Measurements from ENCODE around the gene DPP6. TPM values are rescaled to one million over a fixed set of nuclear protein-coding genes. Genes with fewer than 3 reads are reported as not detected.

Gene DPP6
- total RNA-seq, 1 donor from 2014 or later: not detected

DNA sequence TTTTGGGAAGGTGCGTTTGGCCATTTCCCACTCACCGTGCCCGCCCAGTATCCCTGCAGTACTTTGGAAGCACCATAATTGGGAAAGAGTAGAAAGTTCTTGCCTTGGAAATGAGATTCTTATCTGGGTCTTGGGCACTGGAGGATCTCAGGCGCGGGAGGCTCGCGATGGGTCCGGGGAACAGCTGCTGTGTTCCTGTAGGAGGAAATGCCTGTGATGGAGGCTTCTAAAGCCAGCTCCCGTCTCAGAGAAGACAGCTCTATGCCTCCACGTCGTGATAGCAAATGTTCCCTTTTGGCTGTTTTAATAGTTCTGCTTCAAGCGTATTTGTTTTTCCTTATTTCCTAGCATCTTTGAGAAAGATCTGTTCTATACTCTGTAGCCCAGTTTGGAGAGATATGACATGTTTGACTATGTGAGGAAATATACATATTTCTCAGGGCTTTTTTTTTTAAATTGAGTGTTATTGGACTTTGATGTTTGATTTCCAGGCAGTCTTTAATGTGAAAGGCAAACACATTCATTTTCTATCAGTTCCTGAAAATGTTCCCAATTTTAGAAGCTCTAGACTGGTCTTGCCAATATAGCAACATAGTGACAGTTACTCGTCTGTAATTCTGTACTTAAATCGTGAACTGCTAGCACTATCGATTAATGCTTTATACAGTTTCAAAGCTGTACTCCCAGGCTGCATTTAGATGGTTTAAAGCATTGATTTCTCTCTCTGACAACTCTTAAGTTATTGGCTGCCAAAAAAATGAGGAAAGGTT is 280.8 kb downstream of the DPP6 start:
- DNase-seq (ENCODE audit: low read depth): no peak

DNA sequence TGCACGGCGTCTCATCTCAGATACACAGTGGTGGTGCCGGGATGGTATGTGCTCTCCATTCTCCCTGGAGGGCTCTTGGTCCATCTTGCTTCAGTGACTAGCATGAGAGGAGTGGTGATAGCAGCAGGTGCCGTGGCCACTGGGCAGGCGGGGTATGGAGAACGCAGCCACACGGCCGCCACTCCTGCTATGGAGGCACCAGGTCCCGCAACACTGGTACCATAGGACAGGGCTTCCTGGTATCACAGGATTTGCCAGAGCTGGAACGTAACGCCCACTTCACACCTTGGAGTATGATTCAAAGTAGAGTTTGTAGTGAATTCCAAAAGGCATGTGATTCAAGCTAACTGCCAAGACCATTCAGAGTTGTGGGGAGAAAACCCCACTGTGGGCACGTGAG is 284.1 kb downstream of the DPP6 start:
- no peak for DNase-seq (ENCODE audit: low read depth)

DNA sequence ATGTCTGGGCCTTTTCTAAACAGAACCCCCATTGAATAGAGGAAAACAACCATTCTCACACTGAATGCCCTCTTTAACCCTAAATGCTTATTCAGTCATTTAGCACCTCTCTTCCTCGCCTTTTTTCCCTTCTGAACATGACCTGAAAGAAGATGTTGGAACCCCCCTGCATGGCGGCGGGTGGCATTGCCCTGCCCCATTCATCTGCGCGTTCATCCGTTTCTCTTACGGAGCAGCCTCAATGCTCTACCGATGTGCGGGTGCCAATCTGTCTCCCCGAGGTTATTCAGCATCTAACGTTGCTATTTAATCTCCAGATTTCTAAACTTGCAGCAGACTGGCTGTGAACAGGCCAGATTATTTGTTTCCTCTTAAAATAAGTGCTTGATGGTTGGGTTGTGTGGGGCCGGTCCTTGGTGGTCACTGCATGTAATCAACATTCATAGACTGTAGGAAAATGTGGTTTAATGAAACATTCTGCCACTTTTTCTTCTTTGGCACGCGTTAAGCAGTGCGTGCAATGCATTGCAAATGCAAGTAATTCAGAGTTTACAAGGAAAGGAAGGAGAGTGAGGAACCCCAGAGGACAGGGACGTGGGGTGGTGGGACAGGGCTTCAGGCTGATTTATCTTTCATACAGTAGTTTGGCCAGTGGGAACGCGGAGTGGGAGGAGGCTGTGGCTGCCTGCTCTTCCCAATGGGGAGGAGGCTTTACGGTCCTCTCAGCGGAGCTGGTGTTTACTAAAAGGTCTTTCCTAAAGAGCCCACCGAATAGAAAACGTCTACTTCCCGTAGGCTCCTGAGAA is 286.7 kb downstream of the DPP6 start:
- no peak for DNase-seq (ENCODE audit: low read depth)

DNA sequence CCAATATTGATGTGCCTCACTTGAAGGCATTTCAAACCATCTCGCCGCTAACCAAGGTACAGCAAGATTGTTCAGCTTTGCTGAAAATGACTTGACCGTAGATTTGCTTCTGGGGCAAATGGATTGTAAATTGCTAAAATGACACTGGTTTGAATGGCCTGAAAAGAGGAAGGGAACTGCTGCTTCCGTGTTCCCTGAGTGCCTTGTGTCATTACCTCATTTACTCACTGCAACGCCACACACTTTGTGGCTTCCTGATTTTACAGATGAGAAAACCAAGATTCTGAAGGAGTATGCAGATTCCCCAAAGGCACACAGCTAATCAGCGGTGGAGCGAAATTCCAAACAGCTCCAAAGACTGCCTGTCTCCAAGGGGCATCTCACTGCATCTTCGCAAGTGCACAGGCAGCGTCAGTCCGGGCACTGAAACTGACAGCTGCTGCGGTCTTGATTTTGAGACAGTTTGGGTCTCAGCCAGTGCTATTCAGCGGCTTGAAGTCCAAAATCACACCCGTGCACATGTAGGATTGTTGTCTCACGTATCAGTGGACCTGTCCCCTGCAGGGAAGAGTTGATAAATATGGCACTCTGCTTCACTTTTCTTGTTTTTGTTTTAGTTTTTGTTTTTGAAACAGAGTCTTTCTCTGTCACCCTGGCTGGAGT is 290.9 kb downstream of the DPP6 start:
- no peak for DNase-seq (ENCODE audit: low read depth)

DNA sequence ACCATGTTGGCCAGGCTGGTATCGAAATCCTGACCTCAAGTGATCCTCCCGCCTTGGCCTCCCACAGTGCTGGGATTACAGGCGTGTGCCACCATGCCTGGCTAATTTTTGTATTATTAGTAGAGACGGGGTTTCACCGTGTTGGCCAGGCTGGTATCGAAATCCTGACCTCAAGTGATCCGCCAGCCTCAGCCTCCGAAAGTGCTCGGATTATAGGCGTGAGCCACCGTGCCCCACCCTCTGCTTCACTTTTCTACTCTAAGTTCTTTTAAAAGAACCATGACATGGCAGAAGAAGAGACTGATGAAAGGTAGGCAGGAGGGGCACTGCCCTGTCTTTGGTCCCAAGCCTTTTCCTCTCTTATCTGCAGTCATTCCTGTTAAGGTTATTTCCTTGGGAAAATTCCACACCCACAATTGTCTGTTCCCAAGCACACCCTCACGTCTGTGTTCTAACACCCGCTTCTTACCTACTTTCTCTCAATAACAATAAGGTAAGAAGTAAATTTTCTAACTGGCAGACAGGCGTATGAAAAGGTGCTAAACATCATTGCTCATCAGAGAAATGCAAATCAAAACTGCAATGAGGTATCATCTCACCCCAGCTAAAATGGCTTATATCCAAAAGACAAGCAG is 291.7 kb downstream of the DPP6 start:
- DNase-seq (ENCODE audit: low read depth): no peak

DNA sequence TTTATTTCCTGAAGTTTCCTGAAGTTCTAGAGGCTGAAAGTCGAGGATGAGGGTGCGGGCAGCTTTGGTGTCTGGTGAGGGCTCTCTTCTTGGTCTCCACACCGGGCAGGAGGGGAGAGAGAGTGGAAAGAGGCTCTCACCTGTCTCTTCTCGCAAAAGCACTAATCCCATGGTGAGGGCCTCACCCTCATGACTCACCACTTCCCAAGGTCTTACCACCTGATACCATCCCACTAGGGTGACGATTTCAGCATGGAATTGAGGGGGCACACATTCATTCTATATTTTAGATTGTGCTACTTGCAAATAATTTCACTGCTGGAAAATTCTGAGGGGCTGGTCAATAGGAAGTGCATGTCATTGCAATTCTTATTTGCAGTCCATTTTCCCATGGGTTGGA is 292.9 kb downstream of the DPP6 start:
- no peak for DNase-seq (ENCODE audit: low read depth)

DNA sequence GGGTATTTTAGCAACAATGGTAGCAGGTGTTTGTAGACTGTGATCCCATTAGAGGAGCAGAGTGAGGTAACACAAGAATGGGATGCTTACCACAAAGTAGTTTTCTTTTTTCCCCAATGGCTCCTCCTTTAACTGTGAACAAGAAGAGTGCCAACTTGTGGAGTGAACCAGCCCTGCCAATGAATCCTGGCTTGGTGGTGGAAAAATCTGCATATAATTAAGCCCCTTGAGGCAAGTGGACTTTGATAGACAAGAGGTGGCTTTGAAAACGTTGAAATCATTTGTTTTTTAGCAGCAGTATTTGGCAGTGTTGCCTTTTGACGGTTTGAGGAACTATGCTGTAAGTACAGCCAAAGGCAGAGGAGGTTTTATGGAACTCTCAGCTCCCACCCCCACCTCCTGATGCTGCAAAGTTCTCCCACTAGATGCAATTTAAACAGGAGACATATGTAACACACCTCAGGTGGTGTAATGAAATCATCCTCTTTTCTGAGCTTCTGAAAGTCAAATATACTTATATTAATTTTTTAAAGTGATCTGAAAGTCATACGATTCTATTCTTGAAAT is 295.6 kb downstream of the DPP6 start:
- no peak for DNase-seq (ENCODE audit: low read depth)

DNA sequence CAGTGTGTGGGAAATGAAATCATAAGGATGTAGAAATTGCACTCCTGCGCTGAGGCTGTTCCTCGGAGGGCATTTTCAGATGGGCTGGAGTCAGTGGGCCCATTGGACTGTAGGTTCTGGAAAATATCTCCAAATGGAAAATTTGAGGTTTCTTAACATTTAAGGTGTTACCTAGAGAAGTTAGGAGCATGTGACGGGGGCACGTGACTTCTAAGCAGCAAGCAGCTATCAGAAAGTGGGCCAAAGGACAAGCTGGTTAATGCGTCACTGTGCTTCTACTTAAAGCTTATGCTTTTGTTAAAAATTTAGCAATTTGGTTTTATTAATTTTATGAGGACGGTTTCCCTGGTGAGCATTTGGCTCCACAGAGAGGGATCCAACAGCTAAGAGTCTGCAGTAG is 298.7 kb downstream of the DPP6 start:
- no peak for DNase-seq (ENCODE audit: low read depth)

DNA sequence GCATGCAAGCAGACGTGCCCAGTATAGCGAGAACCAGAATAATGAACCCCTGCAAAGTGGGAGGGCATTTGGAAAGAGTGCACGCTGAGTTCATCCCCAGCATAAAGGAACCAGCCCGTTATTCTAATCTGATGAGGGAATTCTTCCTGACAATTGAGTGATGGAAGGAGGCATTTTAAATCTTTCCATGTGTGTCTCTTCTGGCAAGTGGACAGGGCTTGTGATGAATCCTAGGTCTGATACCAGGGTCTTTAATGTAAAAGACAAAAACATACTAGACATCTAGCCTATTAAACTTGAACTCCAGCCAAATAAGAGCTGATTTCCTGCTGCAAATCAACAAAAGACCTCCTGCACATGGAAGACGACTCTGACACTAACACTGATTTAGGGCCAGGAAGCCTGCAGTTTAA is 301.2 kb downstream of the DPP6 start:
- DNase-seq (ENCODE audit: low read depth): no peak

DNA sequence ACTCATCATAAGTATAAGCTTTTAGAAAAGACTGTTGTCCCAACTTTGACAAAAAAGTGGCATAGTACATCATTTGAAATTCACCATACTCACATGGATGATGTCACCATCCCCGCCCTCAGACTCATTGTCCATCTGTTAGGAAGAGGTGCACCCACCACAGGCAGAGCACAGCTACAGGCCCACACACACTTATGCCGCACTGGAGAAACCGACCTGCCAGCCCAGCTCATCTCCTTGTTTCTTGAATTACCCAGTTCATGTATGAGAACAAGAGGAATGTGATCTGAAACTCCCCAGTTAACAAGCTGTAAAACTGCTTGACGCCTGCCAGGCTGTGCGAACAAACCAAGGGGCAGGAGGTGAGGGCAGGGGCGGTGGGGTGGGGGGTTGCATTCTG is 312.0 kb downstream of the DPP6 start:
- DNase-seq (ENCODE audit: low read depth): no peak

DNA sequence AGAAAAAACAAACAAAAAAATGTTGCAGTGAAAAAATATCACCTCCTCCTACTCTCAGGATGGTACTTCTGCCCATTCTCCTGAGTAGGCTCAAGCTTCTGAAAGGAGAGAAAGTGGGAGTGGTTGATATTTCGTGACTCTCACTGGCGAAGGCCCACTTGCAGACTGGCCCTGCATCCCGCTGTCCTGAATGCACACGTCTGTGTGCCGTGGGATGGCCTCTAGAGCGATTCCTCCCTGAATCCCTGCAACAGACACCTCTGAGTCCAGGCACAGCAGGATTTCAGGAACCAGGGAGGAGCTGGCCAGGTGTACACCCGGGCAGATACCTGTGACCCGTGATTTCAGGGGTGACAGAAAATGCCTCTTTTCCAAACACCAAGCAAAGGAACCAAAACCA is 319.2 kb downstream of the DPP6 start:
- DNase-seq (ENCODE audit: low read depth): no peak

DNA sequence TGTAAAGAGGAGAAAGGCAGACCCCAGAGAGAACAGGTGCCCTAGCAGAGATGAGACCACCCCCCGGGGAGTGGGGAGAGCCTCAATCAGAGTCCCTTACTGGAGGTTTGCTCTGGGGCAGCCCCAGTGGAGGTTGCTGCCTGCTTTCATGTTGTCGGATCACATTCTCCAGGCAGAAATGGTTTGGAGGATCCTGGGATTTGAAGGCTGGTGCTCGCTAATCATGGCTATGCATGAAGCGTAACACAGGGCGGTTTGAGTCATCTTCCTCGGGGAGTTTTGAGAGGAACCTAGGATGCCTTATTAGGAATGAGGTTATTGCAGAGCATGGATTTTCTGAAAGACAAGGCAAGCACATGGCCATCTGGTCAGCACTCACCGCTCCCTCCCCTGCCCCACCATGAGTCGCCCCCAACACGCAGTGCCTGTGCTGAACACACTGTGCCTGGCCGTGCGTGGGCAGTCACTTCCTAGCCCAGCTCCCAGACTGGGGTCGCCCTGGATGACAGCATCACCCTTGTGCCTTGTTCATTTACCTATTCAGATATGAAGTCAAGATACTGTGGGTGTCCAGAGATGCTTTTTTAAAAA is 319.9 kb downstream of the DPP6 start:
- no peak for DNase-seq (ENCODE audit: low read depth)

DNA sequence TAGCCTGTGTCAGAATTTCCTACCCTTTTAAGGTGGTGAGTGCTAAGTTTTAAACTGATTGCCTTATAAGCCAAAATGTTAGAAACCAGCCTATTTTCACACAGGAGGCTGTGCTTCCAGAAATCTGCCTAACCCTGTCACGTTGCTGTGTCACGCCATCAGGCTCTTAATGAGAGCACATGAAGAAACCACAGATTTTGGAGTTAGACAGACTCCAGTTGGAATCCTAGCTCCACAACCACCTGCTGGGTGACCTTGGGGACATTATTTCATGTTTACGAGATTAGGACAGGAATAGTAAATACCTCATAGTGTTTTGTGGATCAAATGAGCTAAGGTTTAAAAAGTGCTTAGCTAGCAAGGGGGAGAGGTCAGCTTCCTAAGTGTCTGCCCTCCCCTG is 321.8 kb downstream of the DPP6 start:
- DNase-seq (ENCODE audit: low read depth): no peak

DNA sequence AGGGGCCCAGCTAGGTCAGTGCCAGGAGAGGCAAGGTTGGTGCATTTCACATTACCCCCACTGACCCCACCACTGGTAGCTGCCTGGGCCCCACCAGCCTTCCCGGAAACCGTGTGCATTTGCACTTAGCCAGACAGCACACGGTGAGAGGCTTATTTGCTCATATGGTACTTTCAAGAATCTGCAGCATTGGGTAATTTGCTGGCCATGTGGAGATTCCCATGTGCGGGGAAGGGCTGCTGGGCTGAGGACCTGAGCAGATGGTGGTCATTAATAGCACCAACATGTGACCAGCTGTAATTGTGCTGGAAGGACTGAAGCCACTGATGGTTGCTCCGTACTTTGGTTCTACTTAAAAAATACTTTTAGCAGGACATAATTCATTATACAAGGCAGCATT is 323.8 kb downstream of the DPP6 start:
- no peak for DNase-seq (ENCODE audit: low read depth)

DNA sequence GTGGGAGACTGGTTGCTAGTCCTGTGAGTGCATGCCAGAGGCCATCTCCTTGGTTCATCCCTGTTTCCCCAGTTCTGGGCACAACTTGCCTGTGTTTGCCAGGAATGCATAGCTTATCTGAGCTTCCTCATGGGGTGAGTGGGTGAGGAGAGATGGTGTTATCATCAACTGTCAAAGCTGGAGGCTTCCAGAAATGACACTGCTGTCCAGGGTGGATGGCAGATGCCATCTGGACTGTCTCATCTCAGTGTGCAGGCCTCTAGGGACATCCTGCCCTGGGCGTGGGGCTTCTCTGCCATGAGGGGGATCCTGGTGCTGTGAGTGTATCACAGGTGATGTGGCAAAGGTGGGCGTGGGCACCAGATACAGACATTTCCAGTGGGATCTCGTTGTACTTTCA is 328.6 kb downstream of the DPP6 start:
- no peak for DNase-seq (ENCODE audit: low read depth)

DNA sequence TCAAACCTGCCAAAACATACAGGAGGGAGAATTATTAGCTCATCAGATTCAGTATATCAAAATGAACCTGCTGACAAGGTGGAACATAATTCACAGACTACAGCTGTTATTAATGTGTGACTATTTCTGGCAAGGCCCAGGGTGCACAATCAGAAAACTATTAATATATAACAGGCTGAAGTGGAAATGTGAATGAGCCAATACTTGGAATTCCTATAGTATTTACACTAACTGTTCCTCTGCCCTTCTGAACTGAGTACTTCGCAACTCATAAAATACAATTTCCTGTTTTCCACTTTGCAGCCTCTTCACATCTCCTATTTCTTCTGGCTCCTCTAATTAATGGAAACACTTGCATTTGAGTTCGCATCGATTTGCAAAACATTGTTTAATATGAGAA is 330.8 kb downstream of the DPP6 start:
- no peak for DNase-seq (ENCODE audit: low read depth)

DNA sequence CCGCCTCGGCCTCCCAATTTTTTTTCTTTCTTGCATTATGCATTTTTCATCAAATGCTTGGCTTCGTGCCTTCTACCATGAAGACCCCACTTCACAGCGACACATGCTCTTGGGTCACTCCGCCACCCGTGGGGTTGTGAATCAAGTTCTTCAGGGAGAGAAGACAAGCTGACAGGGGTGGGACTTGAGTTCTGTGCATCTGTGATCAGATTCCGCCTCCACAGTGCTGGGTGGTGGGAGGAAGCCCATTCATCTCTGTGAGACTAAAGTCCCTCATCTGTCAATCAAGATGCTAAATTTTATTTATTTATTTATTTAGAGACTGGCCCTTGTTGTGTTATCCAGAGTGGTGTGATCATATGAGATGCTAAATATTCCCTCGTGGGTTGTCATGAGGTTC is 333.0 kb downstream of the DPP6 start:
- no peak for DNase-seq (ENCODE audit: low read depth)

DNA sequence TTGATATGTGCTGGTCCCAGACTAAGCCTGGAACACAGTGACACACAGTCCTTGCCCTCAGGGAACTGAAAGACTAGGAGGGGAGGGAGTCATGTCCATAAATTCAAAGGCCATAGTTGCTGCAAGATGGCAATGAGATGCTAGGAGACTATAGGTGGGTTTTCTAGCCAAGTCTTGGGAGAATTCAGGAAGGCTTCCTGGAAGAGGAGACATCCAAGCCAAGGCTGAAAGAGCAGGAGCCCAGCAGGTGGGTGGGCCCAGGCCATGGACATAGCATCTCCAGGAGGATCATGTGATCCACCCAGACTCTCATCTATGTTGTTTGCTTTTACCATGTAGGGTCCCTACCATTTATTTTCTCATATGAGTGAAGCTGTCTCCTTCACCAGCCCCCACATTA is 335.1 kb downstream of the DPP6 start:
- DNase-seq (ENCODE audit: low read depth): no peak

DNA sequence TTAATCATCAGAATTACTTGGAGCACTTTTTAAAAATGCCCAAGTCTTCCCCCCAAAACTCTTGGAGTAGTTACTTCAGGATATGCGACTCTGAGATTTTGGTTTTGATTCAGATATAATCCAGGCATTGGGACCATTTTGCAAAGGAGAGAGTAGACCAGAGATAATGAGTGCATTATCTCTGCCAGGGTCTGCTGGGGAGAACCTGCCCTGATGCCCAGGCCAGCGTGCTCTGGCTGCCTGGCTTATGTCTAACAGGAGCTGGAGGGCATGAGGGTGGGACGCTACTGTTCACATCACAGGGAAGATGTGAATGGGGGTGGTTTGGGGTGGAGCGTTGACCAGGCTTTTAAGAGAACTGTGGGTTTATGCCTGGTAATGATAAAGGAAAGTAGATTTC is 336.2 kb downstream of the DPP6 start:
- no peak for DNase-seq (ENCODE audit: low read depth)

DNA sequence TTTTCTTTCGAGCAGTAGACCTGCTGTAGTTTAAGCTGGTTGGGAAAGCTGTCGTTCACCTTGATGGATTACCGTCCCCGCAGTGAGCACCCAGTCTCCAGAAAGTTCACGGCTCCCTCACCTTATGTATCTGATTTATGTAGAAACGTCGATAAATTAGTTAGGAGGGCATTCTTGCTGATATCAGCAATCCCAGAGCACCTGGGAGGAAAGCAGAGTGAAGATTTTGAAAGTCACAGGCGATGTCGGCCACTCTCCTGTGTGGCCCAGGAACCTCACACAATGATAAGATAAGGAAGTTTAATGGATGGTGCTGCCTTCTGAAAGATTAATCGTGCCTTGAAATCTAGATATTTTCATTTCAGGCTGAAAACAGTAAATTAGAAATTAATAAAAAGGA is 336.8 kb downstream of the DPP6 start:
- no peak for DNase-seq (ENCODE audit: low read depth)

DNA sequence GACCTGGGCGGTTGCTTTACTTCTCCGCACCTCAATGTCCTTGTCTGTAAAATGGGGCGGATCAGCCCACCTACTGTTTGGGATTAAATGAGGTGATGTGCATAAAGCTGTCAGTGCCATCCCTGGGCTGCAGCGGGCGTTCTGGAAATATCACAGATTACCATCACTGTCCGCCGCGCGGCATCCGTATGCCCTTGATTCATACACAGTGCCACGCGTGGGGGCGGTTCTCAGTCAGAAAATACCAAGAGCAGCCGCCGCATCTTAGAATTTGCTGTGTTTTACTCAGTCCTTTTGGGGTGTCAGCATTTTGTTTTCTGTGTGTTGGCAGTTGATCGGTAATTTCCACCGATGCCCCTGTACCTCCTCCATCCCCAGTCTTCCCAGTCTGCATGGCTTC is 338.8 kb downstream of the DPP6 start:
- DNase-seq (ENCODE audit: low read depth): no peak
